ENCODE measurements around the gene C14orf132.

C14orf132 gene

GRCh38 chr14:96084796-96085195 lies 45.6 kb downstream of the C14orf132 start:
- DNase-seq: no peak

DNA sequence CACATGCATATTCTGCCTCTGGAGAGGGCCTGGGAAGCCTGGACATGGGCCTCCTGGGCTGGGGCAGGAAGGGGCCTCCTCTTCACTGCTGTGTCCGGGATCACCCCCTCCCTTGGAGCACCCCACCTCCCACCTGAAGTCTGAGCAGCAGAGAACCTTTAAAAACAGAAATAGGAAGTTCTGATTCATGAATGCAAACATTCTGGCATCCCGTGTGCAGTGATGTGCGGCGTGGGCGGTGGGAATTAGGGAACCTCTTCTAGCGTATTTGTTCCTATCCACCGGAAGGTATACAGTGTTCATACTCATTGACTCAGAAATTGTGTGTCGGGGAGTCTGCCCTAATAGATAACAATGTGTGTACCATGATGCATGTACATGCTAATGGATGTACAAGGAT lies 46.2 kb downstream of the C14orf132 start:
- no peak for DNase-seq

DNA sequence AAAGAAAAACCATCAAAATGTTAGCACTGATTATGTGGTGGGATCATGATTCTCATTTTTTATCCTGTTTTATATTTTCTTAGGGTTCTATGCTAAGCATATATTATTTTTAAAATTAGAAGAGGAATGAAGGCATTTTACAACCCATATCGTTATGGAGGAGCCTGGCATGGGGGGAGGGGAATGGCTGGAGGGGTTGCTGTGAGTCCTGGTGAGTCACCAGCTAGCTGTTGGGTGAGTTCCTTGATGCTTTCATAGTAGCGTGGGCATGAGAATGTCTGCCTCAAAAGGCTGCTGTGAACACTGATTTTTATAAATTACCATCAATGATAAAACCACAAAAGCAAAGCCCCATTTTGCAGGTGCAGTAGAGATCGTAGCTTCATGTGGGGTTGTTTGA lies 46.9 kb downstream of the C14orf132 start:
- DNase-seq: no peak

DNA sequence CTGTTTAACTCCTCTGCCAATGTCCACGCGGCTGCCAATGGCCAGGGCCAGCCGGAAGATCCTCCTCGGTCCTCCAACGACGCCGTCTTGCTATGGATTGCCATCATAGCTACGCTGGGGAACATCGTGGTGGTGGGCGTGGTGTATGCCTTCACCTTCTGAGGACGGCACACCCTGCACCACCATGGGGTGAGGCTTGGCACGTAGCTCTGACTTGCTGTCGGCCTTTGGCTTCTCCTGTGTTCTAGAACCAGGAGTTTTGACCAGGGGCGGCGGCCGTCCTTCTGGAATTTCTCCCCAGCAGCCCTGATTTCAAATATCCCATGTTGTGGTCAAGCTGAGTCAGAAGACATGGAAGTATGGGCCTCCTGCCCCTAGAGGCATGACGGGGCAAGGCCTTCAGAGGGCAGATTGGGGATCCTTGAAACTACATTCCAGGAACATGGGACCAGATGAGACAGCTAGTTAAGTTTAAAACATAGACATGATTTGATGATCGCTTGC lies 47.5 kb downstream of the C14orf132 start:
- DNase-seq: no peak

DNA sequence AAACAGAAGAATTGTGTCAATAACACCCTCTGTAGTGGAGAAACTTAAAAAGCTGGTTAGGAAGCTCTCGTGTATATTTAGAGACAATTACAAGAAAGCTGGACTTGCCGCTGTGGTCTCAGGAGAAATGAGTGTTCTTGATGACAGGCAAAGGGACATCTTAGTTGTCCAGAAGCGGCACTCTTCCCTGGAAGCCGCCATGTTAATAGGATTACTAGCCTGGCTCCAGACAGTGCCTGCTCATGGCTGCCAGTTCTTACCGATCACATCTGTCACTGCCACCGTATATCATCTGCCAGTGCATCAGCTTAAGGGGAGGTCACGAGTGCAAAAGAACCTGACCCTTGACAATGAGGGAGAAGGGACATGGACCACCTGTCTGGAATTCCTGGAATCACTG lies 48.9 kb downstream of the C14orf132 start:
- no peak for DNase-seq

GRCh38 chr14:96088481-96088880 lies 49.3 kb downstream of the C14orf132 start:
- DNase-seq: no peak

GRCh38 chr14:96088911-96089310 lies 49.7 kb downstream of the C14orf132 start:
- no peak for DNase-seq

GRCh38 chr14:96089401-96089800 lies 50.2 kb downstream of the C14orf132 start:
- no peak for DNase-seq

DNA sequence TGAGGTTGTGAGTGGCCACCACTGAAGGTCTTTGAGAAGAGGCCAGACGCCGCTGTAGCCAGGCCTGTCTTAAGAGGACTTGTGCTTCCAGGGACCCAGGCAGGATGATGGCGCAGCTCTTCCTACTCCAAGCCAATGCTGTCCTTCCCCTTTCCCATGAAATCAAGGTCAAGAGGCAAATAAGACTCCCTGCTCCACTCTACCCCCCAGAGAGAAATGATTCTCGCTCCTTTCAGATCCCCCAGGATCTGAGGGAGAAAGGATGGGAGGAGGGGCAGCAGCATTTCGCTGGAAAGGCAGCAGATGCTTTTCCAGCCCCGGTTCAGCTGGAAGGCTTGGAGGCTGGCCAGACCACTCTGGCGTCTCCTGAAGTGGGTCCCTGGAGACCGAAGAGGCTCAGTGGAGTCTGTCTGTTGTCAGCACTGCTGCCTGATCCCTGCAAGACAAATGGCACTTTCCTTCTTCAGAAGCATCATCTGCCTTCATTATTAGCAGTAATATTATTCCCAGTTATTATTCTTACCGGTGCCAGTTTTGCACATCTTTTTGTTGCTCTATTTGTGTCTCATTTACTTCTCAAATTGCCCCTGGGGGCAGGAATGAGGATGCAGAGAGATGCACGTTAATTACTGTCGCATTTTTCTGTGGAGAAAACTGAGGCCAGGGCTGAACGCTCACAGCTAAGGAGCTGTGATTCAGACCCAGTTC lies 51.4 kb downstream of the C14orf132 start:
- DNase-seq: no peak

DNA sequence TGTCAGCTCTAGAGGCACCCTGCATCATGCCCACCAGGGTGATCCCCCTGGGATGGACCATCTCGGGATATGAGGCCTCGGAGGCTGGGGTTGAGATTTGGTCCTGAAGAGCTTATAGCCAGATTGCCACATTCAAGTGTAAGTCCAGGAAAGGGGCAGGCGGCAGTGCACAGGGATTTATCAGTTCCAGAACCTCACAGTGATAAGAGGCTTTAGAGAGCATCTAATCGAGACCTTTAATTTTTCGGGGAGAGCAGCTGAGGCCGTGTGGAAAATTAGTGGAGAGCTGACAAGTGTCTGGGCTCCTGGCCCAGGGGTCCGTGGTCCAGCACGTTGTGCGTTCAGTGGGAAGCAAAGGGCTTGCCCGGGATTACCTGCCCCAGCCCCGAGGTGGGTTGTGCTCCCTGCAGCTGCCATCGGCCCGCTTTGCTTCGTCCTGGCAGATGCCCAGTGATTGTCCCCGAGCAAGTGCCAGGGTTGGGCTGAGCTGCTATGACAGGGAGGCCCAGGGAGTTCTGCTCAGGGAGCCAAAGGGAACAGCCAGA lies 52.1 kb downstream of the C14orf132 start:
- no peak for DNase-seq

GRCh38 chr14:96091941-96092411 lies 52.8 kb downstream of the C14orf132 start:
- no peak for DNase-seq

DNA sequence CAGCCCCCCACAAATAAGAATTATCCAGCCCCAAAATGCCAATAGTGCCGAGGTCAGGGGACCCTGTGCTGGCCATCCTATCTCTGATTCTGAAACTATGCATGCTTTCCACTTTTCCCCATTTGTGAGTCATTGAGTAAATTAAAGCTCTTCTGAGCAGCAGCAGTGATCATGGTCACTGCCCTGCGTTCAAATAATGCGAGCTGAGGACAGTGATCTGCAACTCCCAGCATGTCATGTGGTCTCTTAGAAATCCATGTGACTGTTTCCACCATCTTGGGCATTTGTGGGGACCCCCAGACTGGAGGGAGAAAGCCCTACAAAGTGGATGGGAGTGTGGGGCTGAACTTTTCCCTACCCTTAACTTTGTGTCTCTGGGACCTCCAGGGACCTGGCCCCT lies 53.8 kb downstream of the C14orf132 start:
- no peak for DNase-seq

- DNase-seq: no peak
Observed at GRCh38 chr14:96094211-96094610, 55.0 kb downstream of the C14orf132 start.

DNA sequence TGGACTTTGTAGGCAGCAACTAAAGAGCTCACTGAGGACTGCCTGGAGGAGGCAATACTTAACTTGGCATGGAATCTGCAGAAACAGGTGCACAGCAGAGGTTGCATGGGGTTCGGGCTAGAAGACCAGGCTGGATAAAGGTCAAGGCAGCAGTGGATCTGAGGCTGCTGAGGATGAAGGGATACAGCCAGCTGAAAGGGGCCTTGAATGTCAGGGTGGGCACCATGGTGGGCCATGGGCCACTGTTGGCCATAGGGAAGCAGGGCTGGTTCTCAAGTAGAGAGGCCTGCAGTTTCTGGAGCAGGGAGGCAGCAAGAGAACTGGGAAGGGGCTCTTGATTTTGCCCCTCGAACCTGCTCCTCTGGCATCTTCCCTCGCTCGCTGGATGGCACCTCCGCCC lies 55.5 kb downstream of the C14orf132 start:
- no peak for DNase-seq

DNA sequence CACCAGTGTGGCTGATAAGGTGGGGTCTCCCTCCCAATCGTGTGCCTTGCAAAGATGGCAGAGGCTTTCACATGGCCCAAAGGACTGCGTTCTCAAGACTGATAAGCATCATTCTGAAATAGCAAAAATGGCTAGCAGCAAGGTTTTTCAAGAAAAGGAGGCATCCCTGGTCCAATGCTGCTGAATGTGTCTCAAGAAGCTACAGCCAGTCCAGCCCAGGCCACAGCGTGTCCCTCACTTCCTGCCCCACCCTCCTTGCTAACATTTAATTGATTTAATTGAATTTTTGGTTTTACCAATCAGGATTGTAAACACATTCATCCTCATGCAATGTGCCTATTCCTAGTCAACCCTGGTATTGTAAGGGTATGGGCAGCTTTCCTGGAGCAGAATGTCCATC lies 55.9 kb downstream of the C14orf132 start:
- DNase-seq: no peak

DNA sequence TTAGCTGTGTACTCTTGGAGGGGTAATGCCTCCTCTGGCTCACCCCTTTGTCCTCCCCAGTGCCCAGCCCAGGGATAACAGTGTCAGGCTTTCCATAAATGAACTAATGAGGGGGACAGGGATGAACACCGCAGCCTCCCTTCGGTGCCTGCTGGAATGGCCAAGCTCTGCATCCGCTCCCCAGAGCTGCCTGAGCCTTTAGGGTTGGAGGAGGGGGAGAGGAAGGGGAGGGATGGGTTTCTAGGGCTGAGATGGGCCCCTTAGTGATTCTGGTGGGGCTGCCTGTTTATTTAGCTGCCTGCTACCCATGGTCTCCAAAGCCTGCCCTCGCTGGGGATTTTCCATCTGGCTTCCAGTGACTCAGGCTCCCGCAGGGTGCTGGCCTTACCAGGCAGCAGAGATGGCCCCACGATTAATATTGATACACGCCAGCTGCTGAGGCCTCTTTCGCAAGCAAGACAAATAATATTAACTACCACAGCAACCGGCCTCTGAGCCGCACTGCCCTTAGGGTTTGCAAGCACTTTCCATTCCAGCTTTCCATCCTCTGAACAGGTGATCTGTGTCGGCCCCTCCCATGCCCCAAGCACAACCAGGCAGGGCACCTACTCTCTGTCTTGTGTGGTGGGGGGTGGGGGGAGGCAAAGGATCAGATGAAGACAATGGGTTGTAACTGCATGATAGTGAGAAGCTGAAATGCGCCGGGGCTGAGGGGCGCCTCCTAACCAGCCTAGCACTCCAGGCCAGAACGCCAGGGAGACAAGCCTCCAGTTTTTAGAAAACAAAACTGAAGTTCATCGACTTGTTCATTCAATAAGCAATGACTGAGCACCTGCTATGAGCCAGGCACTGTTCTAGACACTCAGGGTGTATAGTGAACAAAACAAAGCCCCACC lies 56.7 kb downstream of the C14orf132 start:
- no peak for DNase-seq

DNA sequence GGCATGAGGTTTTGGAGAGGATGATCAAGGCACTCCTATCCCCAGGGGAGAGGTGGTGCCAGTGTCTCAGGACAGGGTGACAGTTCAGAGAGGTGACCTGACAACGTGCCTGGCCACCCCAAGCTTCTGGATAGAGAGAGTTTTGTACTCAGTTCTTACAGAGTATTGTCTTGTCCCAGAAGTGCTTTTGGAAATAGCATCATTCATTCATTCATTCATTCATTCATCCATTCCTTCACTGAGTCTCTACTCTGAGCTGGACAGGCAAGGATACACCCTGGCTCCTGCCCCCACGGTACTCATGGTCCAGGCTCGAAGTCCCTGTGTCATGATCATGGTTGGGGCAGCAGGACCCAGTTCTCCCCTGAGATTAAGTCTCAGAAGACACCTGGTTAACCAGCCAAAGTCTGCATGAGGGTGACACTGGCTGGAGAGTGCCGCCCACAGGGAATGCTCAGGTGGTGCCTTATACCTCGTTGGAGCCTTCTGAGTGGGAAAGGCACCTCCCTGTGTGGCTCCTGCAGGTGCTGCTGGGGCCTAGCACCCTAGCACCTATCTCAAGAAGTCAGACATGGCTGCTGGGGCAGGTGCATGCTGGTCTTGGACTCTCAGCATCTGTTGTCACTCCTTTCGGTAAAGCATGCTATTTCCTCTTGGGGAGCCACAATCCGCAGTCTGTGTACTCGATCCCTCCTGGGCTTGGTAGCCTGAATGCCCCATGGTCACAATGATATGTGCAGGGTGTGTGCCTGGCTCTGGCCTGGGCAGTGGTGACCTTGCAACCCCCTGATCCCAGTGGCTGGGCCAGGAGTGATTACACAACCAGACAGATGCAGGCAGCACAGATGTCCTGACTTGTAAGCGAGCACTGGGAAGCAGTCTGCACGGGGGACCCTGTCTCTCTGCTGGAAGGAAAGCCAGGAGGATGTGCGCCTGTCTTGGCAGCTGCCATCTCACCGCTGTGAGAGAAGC lies 57.8 kb downstream of the C14orf132 start:
- DNase-seq: no peak

DNA sequence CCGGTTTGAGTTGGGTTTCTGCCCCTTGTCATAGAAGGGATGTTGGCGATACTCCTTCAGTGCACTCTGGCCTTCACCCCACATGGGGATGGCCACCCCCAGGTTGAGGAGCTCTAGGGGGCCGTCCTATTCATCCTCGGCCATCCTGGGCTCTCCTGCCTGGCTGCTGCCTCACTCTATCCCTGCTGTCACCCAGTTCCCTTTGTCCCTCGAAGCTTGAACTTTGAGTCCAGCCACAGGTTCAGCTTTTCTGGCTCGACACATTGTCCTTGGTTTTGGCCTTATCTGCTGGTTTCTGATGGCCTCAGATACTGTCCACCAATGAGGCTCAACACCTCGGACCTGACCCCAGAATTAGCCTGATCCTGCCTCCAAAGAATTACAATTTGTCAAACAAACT lies 58.6 kb downstream of the C14orf132 start:
- DNase-seq: no peak

GRCh38 chr14:96098309-96098998 lies 59.3 kb downstream of the C14orf132 start:
- peak; percentile 2 for DNase-seq

- no peak for DNase-seq
Observed at GRCh38 chr14:96098999-96099335, 59.8 kb downstream of the C14orf132 start.

- DNase-seq: peak; percentile 65
Observed at GRCh38 chr14:96100161-96101064, 61.3 kb downstream of the C14orf132 start.

Measured in CD4-positive, alpha-beta T cell treated with Interleukin-12 subunit alpha and Interleukin-12 subunit beta, for 1 hour (primary cell).